HEK293 (cell line): Measurements from ENCODE around the gene TNNI3K.

ENCODE experiments used
- CTCF ChIA-PET: fragments of 350-600 bp; formaldehyde crosslinking; extraction: SDS; loops from one replicate; lab custom pipeline; 2021; ENCODE audit warnings: antibody characterized with exemption; lab: Yijun Ruan, JAX
- POLR2A ChIA-PET: fragments of 300-600 bp; formaldehyde crosslinking; extraction: SDS; loops from one replicate; lab custom pipeline; 2020; ENCODE audit warnings: antibody characterized with exemption, inconsistent platforms; lab: Yijun Ruan, JAX
- H3K27ac ChIP-seq: fragments of 200-500 bp; sonication (Bioruptor generic); 2 replicates; pipeline ENCODE4 v1.5.1; 2014; ENCODE audit warnings: low read depth, low read length, control low read depth, inconsistent platforms; ENCODE audit errors: extremely low read depth
- H3K36me3 ChIP-seq, 2 experiments: fragments of 200-500 bp in 1 of 2; sonication (Bioruptor generic) in 1 of 2; 1 replicate in 1 of 2; 2 replicates in 1 of 2; pipeline ENCODE4 v1.5.1; 2014 to 2017; ENCODE audit warnings: inconsistent platforms in 2 of 2, low read length in 2 of 2; ENCODE audit not compliant: control insufficient read depth in 2 of 2, insufficient read depth in 1 of 2
- H3K4me1 ChIP-seq: fragments of 200-500 bp; sonication (Bioruptor generic); 2 replicates; pipeline ENCODE4 v1.5.1; 2014; ENCODE audit warnings: mild to moderate bottlenecking, low read length, inconsistent platforms; ENCODE audit not compliant: control insufficient read depth, insufficient read depth
- H3K4me3 ChIP-seq: 2 replicates; pipeline ENCODE4 v1.5.1; 2011; ENCODE audit warnings: low read depth, mild to moderate bottlenecking, control low read depth, low read length, moderate library complexity
- H3K9me3 ChIP-seq: fragments of 200-500 bp; sonication (Bioruptor generic); 2 replicates; pipeline ENCODE4 v1.5.1; 2014; ENCODE audit warnings: low read depth, low read length, inconsistent platforms; ENCODE audit not compliant: control insufficient read depth, insufficient read depth
- AEBP2 ChIP-seq: fragments of 450-650 bp; formaldehyde crosslinking; IDR thresholded peaks from 2 replicates; pipeline ENCODE4 v1.5.1; 2016; ENCODE audit warnings: missing biosample characterization, missing genetic modification characterization, borderline replicate concordance
- HOXA7 ChIP-seq: sonication (generic); formaldehyde crosslinking; IDR thresholded peaks from 2 replicates; pipeline ENCODE4 v1.8.1; 2022; ENCODE audit warnings: missing genetic modification reagents, borderline replicate concordance
- HOXC10 ChIP-seq: sonication (generic); formaldehyde crosslinking; IDR thresholded peaks from 2 replicates; pipeline ENCODE4 v1.8.1; 2023; ENCODE audit warnings: mild to moderate bottlenecking, missing genetic modification reagents
- MYNN ChIP-seq: fragments of 450-650 bp; formaldehyde crosslinking; IDR thresholded peaks from 2 replicates; pipeline ENCODE4 v1.5.1; 2016; ENCODE audit warnings: missing biosample characterization, missing genetic modification characterization, borderline replicate concordance
- PBX3 ChIP-seq: sonication (generic); formaldehyde crosslinking; IDR thresholded peaks from 2 replicates; pipeline ENCODE4 v1.8.1; 2022; ENCODE audit warnings: mild to moderate bottlenecking, moderate library complexity, missing genetic modification reagents
- PRDM1 ChIP-seq: fragments of 450-650 bp; formaldehyde crosslinking; IDR thresholded peaks from 2 replicates; pipeline ENCODE4; 2016; ENCODE audit warnings: missing biosample characterization, missing genetic modification characterization
- PRDM4 ChIP-seq: fragments of 450-650 bp; formaldehyde crosslinking; IDR thresholded peaks from 2 replicates; pipeline ENCODE4 v1.5.1; 2017; ENCODE audit warnings: missing biosample characterization, missing genetic modification characterization
- SCRT1 ChIP-seq: fragments of 450-650 bp; formaldehyde crosslinking; IDR thresholded peaks from 2 replicates; pipeline ENCODE4 v1.5.1; 2016; ENCODE audit warnings: missing biosample characterization, missing genetic modification characterization, borderline replicate concordance
- YY1 ChIP-seq: fragments of 450-650 bp; formaldehyde crosslinking; IDR thresholded peaks from 2 replicates; pipeline ENCODE4 v1.5.1; 2018; ENCODE audit warnings: missing biosample characterization, missing genetic modification characterization
- ZBTB26 ChIP-seq: fragments of 450-650 bp; formaldehyde crosslinking; optimal IDR thresholded peaks from 2 replicates; pipeline ENCODE3; 2016; ENCODE audit warnings: missing biosample characterization, mild to moderate bottlenecking, missing genetic modification characterization
- ZFP3 ChIP-seq: fragments of 450-650 bp; formaldehyde crosslinking; IDR thresholded peaks from 2 replicates; pipeline ENCODE4 v1.5.1; 2016; ENCODE audit warnings: low read depth, missing biosample characterization, missing genetic modification characterization
- ZFP37 ChIP-seq: fragments of 450-650 bp; formaldehyde crosslinking; IDR thresholded peaks from 2 replicates; pipeline ENCODE4 v1.5.1; 2016; ENCODE audit warnings: missing biosample characterization, missing genetic modification characterization
- ZNF121 ChIP-seq: fragments of 450-650 bp; formaldehyde crosslinking; IDR thresholded peaks from 2 replicates; pipeline ENCODE4 v1.5.1; 2016; ENCODE audit warnings: missing biosample characterization, missing genetic modification characterization
- ZNF169 ChIP-seq: fragments of 450-650 bp; formaldehyde crosslinking; IDR thresholded peaks from 2 replicates; pipeline ENCODE4 v1.5.1; 2016; ENCODE audit warnings: missing biosample characterization, missing genetic modification characterization
- ZNF174 ChIP-seq: fragments of 450-650 bp; formaldehyde crosslinking; IDR thresholded peaks from 2 replicates; pipeline ENCODE4 v1.5.0; 2017; ENCODE audit warnings: missing biosample characterization, mild to moderate bottlenecking, missing genetic modification characterization
- ZNF18 ChIP-seq: fragments of 450-650 bp; formaldehyde crosslinking; IDR thresholded peaks from 2 replicates; pipeline ENCODE4 v1.5.1; 2016; ENCODE audit warnings: missing biosample characterization, missing genetic modification characterization
- ZNF19 ChIP-seq: fragments of 450-650 bp; formaldehyde crosslinking; IDR thresholded peaks from 2 replicates; pipeline ENCODE4; 2016; ENCODE audit warnings: missing biosample characterization, missing genetic modification characterization, low read depth
- ZNF2 ChIP-seq: fragments of 450-650 bp; formaldehyde crosslinking; IDR thresholded peaks from 2 replicates; pipeline ENCODE4 v1.5.1; 2016; ENCODE audit warnings: missing biosample characterization, missing genetic modification characterization
- ZNF248 ChIP-seq: fragments of 450-650 bp; formaldehyde crosslinking; IDR thresholded peaks from 2 replicates; pipeline ENCODE4 v1.5.1; 2017; ENCODE audit warnings: missing biosample characterization, missing genetic modification characterization
- ZNF335 ChIP-seq: fragments of 450-650 bp; formaldehyde crosslinking; conservative IDR thresholded peaks from 2 replicates; pipeline ENCODE4 v1.5.1; 2016; ENCODE audit warnings: missing biosample characterization, missing genetic modification characterization
- ZNF398 ChIP-seq: fragments of 450-650 bp; formaldehyde crosslinking; IDR thresholded peaks from 2 replicates; pipeline ENCODE4 v1.5.1; 2017; ENCODE audit warnings: missing biosample characterization, missing genetic modification characterization
- ZNF416 ChIP-seq: fragments of 450-650 bp; formaldehyde crosslinking; IDR thresholded peaks from 2 replicates; pipeline ENCODE4 v1.5.1; 2016; ENCODE audit warnings: missing biosample characterization, missing genetic modification characterization
- ZNF555 ChIP-seq: fragments of 450-650 bp; formaldehyde crosslinking; conservative IDR thresholded peaks from 2 replicates; pipeline ENCODE4 v1.5.1; 2017; ENCODE audit warnings: missing biosample characterization, mild to moderate bottlenecking, missing genetic modification characterization, inconsistent platforms
- ZNF792 ChIP-seq: fragments of 450-650 bp; formaldehyde crosslinking; IDR thresholded peaks from 2 replicates; pipeline ENCODE4 v1.5.1; 2016; ENCODE audit warnings: missing biosample characterization, missing genetic modification characterization
- ZSCAN5A ChIP-seq: fragments of 450-650 bp; formaldehyde crosslinking; IDR thresholded peaks from 2 replicates; pipeline ENCODE4 v1.5.1; 2016; ENCODE audit warnings: missing biosample characterization, missing genetic modification characterization
- ZXDB ChIP-seq: fragments of 450-650 bp; formaldehyde crosslinking; IDR thresholded peaks from 2 replicates; pipeline ENCODE4 v1.5.1; 2016; ENCODE audit warnings: missing biosample characterization, missing genetic modification characterization

The TNNI3K gene

GRCh38 chr1:74478979-74479378 is 243.8 kb downstream of the TNNI3K start:
- Histone ChIP-seq H3K4me3 (no peak overlapping the region), H3K9me3 (no peaks in the 10 kb centered on the region), H3K27ac (no peak overlapping the region), H3K4me1 (no peaks in the 10 kb centered on the region), H3K36me3 (no peaks in the 10 kb centered on the region)
- POLR2A ChIA-PET, result no interaction called here
- CTCF ChIA-PET, result interaction anchor here (0.6 to 0.7 kb wide), 2 partner anchors 10 to 442 kb away, joined by 3 read pairs; no protein-coding TSS in a partner anchor
- no peak for TF ChIP-seq MYNN (tag by site-specific recombination)
- TF ChIP-seq HOXC10 (CRISPR knock-in tag), result no peak
- TF ChIP-seq ZNF248 (tag by site-specific recombination), result no peak
- TF ChIP-seq ZBTB26 (tag by site-specific recombination), result no peak
- no peak for TF ChIP-seq ZNF19
- no peak for TF ChIP-seq ZFP3 (tag by site-specific recombination)
- TF ChIP-seq ZNF416 (tag by site-specific recombination), result no peak
- no peak for TF ChIP-seq ZNF335 (tag by site-specific recombination)
- no peak for TF ChIP-seq PRDM1 (tag by site-specific recombination)

- CTCF ChIA-PET, result no interaction called here
- POLR2A ChIA-PET, result no interaction called here
- no peak for TF ChIP-seq PBX3 (CRISPR knock-in tag)
- TF ChIP-seq ZSCAN5A, result no peak
- no peak for TF ChIP-seq SCRT1 (tag by site-specific recombination)
- TF ChIP-seq ZNF792, result no peak
- TF ChIP-seq ZNF18, result no peak
- no peak for TF ChIP-seq ZNF555
- TF ChIP-seq ZNF398 (tag by site-specific recombination), result no peak
- no peak for TF ChIP-seq ZFP37 (tag by site-specific recombination)
- TF ChIP-seq ZNF169, result no peak
- TF ChIP-seq HOXA7 (CRISPR knock-in tag), result no peak
- TF ChIP-seq ZNF174 (tag by site-specific recombination), result no peak
- no peak for TF ChIP-seq ZXDB (tag by site-specific recombination)
- no peak for TF ChIP-seq PRDM4 (tag by site-specific recombination)
- TF ChIP-seq AEBP2 (tag by site-specific recombination), result no peak
- TF ChIP-seq ZNF2 (tag by site-specific recombination), result no peak
- TF ChIP-seq ZNF121 (tag by site-specific recombination), result no peak
- no peak for TF ChIP-seq YY1 (tag by site-specific recombination)
Measured at GRCh38 chr1:74480068-74480467, 244.9 kb downstream of the TNNI3K start.

More at GRCh38 chr1:74480068-74480467, 244.9 kb downstream of the TNNI3K start:
- no peaks in the 10 kb centered on the region for H3K36me3 ChIP-seq
- no peak overlapping the region for H3K4me3 ChIP-seq
- no peaks in the 10 kb centered on the region for H3K9me3 ChIP-seq
- H3K27ac ChIP-seq, result no peak overlapping the region
- H3K4me1 ChIP-seq, result no peaks in the 10 kb centered on the region
